HG03457 (cell line): Measurements from ENCODE around the gene ZNF219.

Experiments used
- ATAC-seq: cut with Tn5 transposase; IDR thresholded peaks from one replicate; pipeline ENCODE4 v1.9.1; 2021; ENCODE audit warnings: moderate number of reproducible peaks; ENCODE audit not compliant: unreplicated experiment

Gene ZNF219

GRCh38 chr14:21088687-21089086, 9.8 kb downstream of the ZNF219 start:
- ATAC-seq = no peak

DNA sequence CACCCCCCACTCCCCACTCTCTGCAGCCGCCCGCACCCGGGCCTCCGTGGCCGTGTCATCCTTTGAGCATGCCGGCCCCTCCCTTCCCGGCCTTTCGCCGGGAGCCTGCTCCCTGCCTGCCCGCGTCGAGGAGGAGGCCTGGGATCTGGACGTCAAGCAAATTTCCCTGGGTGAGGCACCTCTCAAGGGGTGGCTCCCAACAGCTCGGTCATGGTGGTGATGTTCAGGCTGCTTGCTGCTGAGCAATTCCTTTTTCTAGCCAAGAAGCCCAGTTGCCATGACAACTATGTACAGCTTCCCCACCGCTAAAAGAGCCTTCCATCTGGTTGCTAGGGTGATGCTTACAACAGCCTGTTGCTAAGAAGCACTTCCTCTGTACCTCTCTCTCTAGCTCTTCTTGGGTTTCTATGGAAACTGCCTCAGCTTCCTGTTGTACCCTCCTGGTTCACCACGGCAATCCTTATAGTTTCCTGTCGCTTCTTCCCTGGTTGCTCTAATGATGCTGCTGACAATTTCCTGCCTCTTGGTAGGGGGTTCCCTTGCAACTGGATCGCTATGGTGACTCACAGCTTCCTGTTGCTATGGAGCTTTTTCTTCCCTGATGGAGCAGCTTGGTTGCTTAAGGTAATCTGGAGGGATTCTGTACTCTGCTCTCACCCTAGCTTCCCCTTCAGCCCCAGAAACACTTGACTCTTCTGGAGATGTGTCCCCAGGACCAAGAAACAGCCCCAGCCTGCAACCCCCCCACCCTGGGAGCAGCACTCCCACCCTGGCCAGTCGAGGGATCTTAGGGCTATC, 11.0 kb downstream of the ZNF219 start:
- no peak for ATAC-seq

DNA sequence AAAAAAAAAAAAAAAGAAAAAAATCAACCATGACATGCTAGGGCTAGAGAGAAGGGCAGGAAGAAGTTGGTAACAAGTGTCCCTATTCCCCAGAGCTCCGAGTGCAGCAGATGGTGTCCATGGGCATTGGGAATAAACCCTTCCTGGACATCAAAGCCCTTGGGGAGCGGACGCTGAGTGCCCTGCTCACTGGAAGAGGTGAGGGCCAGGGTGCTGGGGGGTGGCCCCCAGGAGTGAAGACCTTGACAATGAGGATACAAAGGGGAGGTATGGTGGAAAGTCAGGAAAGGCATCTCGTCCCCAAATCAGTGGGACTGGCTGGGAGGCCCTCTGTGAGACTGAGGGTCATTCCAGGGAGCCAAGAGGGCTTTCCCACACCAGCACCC, 11.6 kb downstream of the ZNF219 start:
- ATAC-seq = no peak

- no peak for ATAC-seq
These were observed 13.2 kb downstream of the ZNF219 start for GRCh38 chr14:21084998-21085853.

GRCh38 chr14:21084396-21084795, 14.1 kb downstream of the ZNF219 start:
- ATAC-seq = no peak

GRCh38 chr14:21083565-21084325, 14.7 kb downstream of the ZNF219 start:
- ATAC-seq = no peak

GRCh38 chr14:21081521-21082142, 16.8 kb downstream of the ZNF219 start:
- ATAC-seq = no peak

DNA sequence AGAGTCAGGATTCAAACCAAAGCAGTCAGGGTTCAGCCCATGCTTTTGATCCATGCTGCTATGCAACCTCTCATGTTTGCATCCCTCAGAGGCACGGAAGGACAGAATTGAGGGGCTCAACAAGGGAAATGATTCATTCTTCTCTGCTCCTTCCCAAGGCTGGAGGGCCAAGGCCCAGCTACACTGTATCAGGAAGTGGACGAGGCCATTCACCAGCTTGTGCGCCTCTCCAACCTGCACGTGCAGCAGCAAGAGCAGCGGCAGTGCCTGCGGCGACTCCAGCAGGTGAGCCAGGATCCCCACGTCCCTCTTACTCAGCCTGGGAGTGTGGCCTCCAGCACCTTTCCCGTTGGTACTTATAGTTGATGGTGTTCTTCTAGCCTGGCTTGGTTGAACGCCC, 19.7 kb downstream of the ZNF219 start:
- no peak for ATAC-seq

DNA sequence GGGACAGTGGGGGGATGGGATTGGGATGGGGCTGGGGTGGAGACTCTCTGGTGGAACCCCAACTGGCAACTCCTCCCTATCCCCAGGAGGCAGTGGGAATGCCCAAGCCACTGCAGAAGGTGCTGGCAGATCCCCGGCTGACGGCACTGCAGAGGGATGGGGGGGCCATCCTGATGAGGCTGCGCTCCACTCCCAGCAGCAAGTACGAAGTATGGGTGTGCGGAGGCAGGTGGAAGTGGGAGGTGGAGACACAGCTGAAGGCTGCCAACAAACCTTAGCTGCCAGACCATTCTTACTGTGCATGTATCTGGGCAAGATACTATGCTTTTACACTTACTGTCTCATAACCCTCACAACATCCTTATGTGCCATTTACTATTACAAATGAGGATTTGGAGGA, 20.2 kb downstream of the ZNF219 start:
- no peak for ATAC-seq

- no peak for ATAC-seq
These were observed 20.8 kb downstream of the ZNF219 start for GRCh38 chr14:21077672-21078071.

GRCh38 chr14:21075719-21076437, 22.6 kb downstream of the ZNF219 start:
- no peak for ATAC-seq

DNA sequence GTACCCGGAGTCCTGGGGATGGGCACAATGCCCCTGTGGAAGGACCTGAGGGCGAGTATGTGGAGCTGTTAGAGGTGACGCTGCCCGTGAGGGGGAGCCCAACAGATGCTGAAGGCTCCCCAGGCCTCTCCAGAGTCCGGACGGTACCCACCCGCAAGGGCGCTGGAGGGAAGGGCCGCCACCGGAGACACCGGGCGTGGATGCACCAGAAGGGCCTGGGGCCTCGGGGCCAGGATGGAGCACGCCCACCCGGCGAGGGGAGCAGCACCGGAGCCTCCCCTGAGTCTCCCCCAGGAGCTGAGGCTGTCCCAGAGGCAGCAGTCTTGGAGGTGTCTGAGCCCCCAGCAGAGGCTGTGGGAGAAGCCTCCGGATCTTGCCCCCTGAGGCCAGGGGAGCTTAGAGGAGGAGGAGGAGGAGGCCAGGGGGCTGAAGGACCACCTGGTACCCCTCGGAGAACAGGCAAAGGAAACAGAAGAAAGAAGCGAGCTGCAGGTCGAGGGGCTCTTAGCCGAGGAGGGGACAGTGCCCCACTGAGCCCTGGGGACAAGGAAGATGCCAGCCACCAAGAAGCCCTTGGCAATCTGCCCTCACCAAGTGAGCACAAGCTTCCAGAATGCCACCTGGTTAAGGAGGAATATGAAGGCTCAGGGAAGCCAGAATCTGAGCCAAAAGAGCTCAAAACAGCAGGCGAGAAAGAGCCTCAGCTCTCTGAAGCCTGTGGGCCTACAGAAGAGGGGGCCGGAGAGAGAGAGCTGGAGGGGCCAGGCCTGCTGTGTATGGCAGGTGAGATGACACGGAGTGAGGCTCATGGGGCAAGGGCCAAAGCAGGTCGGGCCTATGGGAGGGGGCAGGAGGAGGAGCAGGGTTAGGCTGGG, 23.8 kb downstream of the ZNF219 start:
- no peak for ATAC-seq

GRCh38 chr14:21073921-21074320, 24.5 kb downstream of the ZNF219 start:
- no peak for ATAC-seq

- no peak for ATAC-seq
These were observed 25.6 kb downstream of the ZNF219 start for GRCh38 chr14:21072781-21073339.

- no peak for ATAC-seq
These were observed 26.4 kb downstream of the ZNF219 start for GRCh38 chr14:21072031-21072473.

- ATAC-seq = no peak
These were observed 27.0 kb downstream of the ZNF219 start for GRCh38 chr14:21071225-21072030.

DNA sequence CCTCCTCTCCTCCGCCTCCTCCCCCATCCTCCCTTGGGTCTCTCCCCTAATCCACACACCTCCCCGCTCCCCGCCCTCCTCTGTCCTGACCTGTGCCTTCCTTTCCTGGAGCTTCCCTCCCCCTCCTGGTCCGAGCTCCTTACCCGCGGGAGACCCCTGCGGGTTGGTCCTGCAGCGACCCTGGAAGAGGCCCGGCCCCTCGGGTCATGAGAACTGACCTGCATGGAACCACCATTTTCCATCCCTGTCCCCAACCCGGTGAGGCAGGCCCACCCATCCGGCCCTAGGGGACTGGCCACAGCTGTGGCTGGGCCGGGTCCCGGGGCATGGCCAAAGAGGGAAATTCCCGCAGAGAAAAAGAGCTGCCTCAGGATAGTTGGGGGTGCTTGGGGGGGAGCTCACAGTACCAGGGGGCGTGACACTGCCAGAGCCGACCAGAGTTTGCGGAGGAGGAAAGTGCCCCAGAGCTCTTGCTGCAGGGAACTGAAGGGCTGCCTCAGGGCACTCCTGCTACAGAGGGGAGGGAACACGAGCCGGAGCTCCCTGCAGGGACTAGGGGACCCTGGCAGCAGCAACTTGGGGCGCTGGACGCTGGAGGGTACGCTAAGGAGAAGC, 27.7 kb downstream of the ZNF219 start:
- ATAC-seq = no peak
